ENCODE data around the gene FHOD3.
"Not testable (repeated sequence)": the region's sequence is repeated elsewhere in the genome, so short reads cannot be mapped to it uniquely, and the experiment has no call there.

Gene FHOD3

GRCh38 chr18:36714476-36714875 lies 417.0 kb downstream of the FHOD3 start:
- no peak for DNase-seq (ENCODE audit: low read depth, low spot score)
- in situ Hi-C loops (cut with HindIII; ENCODE audit: low sequenced_read_pairs): no loop called here
- TF ChIP-seq CTCF (IDR thresholded peaks at IDR 0.05; ENCODE audit: low read depth, low read length): peak; percentile 25
- H3K4me3 ChIP-seq (ENCODE audit: low read depth, low read length): no peak overlapping the region

GRCh38 chr18:36717422-36718110 lies 420.1 kb downstream of the FHOD3 start:
- no peak for DNase-seq (ENCODE audit: low read depth, low spot score)
- in situ Hi-C loops (cut with HindIII; ENCODE audit: low sequenced_read_pairs): no loop called here
- no peak for TF ChIP-seq CTCF (IDR thresholded peaks at IDR 0.05; ENCODE audit: low read depth, low read length)
- H3K4me3 ChIP-seq (ENCODE audit: low read depth, low read length): no peak overlapping the region

GRCh38 chr18:36718705-36719328 lies 421.3 kb downstream of the FHOD3 start:
- no peak overlapping the region for H3K4me3 ChIP-seq (ENCODE audit: low read depth, low read length)
- DNase-seq (ENCODE audit: low read depth, low spot score): no peak
- TF ChIP-seq CTCF (IDR thresholded peaks at IDR 0.05; ENCODE audit: low read depth, low read length): no peak
- in situ Hi-C loops (cut with HindIII; ENCODE audit: low sequenced_read_pairs): no loop called here

- no peak for DNase-seq (ENCODE audit: low read depth, low spot score)
- in situ Hi-C loops (cut with HindIII; ENCODE audit: low sequenced_read_pairs): no loop called here
- TF ChIP-seq CTCF (IDR thresholded peaks at IDR 0.05; ENCODE audit: low read depth, low read length): no peak
- H3K4me3 ChIP-seq (ENCODE audit: low read depth, low read length): no peak overlapping the region
These were observed 422.1 kb downstream of the FHOD3 start for GRCh38 chr18:36719630-36720029.

- in situ Hi-C loops (cut with HindIII; ENCODE audit: low sequenced_read_pairs); DNase-seq (ENCODE audit: low read depth, low spot score); H3K4me3 ChIP-seq (ENCODE audit: low read depth, low read length): not testable (repeated sequence)
These were observed 423.8 kb downstream of the FHOD3 start for GRCh38 chr18:36721351-36721750.

- no peak for DNase-seq (ENCODE audit: low read depth, low spot score)
- in situ Hi-C loops (cut with HindIII; ENCODE audit: low sequenced_read_pairs): no loop called here
- no peak overlapping the region for H3K4me3 ChIP-seq (ENCODE audit: low read depth, low read length)
- no peak for TF ChIP-seq CTCF (IDR thresholded peaks at IDR 0.05; ENCODE audit: low read depth, low read length)
These were observed 426.7 kb downstream of the FHOD3 start for GRCh38 chr18:36724169-36724568.

GRCh38 chr18:36724591-36725001 lies 427.1 kb downstream of the FHOD3 start:
- peak; percentile 21 for DNase-seq (ENCODE audit: low read depth, low spot score)
- no peak for TF ChIP-seq CTCF (IDR thresholded peaks at IDR 0.05; ENCODE audit: low read depth, low read length)
- in situ Hi-C loops (cut with HindIII; ENCODE audit: low sequenced_read_pairs): no loop called here
- H3K4me3 ChIP-seq (ENCODE audit: low read depth, low read length): no peak overlapping the region

Measured in astrocyte of the spinal cord (primary cell).